ENCODE data around the gene PNMA1. TPM values are rescaled to one million over a fixed set of nuclear protein-coding genes. Genes with fewer than 3 reads are reported as not detected.

PNMA1 gene
- total and polyA plus RNA-seq, 9 of the 15 experiments (the other 6 are each of a cell fraction or from before 2014, with no cell fraction given): 1.7 to 26.4 (median 8.7) TPM

DNA sequence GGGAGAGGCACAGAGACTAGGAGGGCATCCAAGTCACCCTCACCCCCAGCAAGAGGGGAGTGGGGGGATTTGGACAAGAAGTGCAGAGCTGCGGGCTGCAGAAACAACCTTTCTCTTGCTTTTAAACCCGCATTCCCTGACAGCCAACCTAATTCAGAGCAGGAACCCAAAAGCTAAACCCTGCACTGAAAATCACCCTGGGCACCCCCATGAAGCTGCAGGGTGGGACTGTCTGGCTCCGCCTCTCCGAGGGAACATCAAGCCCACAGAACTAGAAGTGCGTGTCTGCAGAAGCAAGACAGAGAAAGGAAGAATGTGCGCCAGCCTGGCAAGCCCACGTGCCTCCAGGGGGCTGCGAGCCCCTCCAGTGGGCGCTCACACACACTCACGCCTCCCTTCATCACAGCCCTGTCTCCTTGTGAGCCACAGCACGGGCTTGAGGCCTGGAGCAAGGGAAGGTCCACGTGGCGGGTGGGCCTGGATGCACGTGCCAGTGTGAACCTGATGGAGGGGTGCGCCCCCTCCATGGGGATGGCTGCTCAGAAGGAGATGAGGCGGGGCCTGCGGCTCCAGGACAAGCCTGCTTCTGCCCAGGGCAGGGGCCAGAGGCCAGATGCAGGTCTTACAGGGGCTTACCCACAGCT, 27.8 kb upstream of the PNMA1 start (continued):
- TF ChIP-seq, protein P1, sequence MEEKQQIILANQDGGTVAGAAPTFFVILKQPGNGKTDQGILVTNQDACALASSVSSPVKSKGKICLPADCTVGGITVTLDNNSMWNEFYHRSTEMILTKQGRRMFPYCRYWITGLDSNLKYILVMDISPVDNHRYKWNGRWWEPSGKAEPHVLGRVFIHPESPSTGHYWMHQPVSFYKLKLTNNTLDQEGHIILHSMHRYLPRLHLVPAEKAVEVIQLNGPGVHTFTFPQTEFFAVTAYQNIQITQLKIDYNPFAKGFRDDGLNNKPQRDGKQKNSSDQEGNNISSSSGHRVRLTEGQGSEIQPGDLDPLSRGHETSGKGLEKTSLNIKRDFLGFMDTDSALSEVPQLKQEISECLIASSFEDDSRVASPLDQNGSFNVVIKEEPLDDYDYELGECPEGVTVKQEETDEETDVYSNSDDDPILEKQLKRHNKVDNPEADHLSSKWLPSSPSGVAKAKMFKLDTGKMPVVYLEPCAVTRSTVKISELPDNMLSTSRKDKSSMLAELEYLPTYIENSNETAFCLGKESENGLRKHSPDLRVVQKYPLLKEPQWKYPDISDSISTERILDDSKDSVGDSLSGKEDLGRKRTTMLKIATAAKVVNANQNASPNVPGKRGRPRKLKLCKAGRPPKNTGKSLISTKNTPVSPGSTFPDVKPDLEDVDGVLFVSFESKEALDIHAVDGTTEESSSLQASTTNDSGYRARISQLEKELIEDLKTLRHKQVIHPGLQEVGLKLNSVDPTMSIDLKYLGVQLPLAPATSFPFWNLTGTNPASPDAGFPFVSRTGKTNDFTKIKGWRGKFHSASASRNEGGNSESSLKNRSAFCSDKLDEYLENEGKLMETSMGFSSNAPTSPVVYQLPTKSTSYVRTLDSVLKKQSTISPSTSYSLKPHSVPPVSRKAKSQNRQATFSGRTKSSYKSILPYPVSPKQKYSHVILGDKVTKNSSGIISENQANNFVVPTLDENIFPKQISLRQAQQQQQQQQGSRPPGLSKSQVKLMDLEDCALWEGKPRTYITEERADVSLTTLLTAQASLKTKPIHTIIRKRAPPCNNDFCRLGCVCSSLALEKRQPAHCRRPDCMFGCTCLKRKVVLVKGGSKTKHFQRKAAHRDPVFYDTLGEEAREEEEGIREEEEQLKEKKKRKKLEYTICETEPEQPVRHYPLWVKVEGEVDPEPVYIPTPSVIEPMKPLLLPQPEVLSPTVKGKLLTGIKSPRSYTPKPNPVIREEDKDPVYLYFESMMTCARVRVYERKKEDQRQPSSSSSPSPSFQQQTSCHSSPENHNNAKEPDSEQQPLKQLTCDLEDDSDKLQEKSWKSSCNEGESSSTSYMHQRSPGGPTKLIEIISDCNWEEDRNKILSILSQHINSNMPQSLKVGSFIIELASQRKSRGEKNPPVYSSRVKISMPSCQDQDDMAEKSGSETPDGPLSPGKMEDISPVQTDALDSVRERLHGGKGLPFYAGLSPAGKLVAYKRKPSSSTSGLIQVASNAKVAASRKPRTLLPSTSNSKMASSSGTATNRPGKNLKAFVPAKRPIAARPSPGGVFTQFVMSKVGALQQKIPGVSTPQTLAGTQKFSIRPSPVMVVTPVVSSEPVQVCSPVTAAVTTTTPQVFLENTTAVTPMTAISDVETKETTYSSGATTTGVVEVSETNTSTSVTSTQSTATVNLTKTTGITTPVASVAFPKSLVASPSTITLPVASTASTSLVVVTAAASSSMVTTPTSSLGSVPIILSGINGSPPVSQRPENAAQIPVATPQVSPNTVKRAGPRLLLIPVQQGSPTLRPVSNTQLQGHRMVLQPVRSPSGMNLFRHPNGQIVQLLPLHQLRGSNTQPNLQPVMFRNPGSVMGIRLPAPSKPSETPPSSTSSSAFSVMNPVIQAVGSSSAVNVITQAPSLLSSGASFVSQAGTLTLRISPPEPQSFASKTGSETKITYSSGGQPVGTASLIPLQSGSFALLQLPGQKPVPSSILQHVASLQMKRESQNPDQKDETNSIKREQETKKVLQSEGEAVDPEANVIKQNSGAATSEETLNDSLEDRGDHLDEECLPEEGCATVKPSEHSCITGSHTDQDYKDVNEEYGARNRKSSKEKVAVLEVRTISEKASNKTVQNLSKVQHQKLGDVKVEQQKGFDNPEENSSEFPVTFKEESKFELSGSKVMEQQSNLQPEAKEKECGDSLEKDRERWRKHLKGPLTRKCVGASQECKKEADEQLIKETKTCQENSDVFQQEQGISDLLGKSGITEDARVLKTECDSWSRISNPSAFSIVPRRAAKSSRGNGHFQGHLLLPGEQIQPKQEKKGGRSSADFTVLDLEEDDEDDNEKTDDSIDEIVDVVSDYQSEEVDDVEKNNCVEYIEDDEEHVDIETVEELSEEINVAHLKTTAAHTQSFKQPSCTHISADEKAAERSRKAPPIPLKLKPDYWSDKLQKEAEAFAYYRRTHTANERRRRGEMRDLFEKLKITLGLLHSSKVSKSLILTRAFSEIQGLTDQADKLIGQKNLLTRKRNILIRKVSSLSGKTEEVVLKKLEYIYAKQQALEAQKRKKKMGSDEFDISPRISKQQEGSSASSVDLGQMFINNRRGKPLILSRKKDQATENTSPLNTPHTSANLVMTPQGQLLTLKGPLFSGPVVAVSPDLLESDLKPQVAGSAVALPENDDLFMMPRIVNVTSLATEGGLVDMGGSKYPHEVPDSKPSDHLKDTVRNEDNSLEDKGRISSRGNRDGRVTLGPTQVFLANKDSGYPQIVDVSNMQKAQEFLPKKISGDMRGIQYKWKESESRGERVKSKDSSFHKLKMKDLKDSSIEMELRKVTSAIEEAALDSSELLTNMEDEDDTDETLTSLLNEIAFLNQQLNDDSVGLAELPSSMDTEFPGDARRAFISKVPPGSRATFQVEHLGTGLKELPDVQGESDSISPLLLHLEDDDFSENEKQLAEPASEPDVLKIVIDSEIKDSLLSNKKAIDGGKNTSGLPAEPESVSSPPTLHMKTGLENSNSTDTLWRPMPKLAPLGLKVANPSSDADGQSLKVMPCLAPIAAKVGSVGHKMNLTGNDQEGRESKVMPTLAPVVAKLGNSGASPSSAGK (IDR thresholded peaks at IDR 0.05): peak; percentile 76
- peak; percentile 25; the same call in 1 of the 2 replicates for TF ChIP-seq NFRKB (IDR thresholded peaks at IDR 0.05; ENCODE audit: low read depth)
- peak; percentile 4 for TF ChIP-seq BRD9 (IDR thresholded peaks at IDR 0.05; ENCODE audit: low read depth, partially characterized antibody)
- no peak for TF ChIP-seq TAF15 (IDR thresholded peaks at IDR 0.05; ENCODE audit: low read depth, low read length)
